ENCODE measurements around the gene LRRC52.

GRCh38 chr1:165586398-165586797 is 42.6 kb downstream of the LRRC52 start:
- TF ChIP-seq POLR2A (IDR thresholded peaks at IDR 0.05) (no peak), CTCF (IDR thresholded peaks at IDR 0.05) (no peak)
